ENCODE data around the gene KRTAP10-5.

DNA sequence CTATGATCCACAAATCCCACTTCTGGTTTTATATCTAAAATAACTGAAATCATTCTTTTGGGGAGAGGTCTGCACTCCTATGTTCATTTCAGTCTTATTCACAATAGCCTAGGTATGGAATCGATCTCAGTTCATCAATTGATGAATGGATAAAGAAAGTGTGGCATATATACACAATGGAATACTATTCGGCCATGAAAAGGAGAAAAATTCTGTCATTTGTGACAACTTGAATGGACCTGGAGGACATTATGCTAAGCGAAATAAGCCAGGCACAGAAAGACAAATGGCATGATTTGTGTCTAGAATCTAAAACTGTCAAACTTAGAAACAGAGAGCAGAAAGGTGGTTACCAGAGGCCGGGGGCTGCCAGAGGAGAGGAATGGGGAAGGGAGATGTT, 26.1 kb upstream of the KRTAP10-5 start:
- TF ChIP-seq YY1 (IDR thresholded peaks at IDR 0.05; ENCODE audit: extremely low read depth, insufficient replicate concordance, low read depth, low read length) (no peak), CEBPB (IDR thresholded peaks at IDR 0.05; ENCODE audit: low read depth) (no peak), EZH2 (IDR thresholded peaks at IDR 0.05) (no peak), POLR2AphosphoS5 (IDR thresholded peaks at IDR 0.05; ENCODE audit: low read depth, low read length) (no peak), JUND (IDR thresholded peaks at IDR 0.05) (no peak)
- TF ChIP-seq, protein P1, sequence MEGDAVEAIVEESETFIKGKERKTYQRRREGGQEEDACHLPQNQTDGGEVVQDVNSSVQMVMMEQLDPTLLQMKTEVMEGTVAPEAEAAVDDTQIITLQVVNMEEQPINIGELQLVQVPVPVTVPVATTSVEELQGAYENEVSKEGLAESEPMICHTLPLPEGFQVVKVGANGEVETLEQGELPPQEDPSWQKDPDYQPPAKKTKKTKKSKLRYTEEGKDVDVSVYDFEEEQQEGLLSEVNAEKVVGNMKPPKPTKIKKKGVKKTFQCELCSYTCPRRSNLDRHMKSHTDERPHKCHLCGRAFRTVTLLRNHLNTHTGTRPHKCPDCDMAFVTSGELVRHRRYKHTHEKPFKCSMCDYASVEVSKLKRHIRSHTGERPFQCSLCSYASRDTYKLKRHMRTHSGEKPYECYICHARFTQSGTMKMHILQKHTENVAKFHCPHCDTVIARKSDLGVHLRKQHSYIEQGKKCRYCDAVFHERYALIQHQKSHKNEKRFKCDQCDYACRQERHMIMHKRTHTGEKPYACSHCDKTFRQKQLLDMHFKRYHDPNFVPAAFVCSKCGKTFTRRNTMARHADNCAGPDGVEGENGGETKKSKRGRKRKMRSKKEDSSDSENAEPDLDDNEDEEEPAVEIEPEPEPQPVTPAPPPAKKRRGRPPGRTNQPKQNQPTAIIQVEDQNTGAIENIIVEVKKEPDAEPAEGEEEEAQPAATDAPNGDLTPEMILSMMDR (IDR thresholded peaks at IDR 0.05 in 2 of 3, conservative IDR thresholded peaks at IDR 0.05 in 1 of 3; ENCODE audit: borderline replicate concordance in 1 of 3, insufficient read depth in 1 of 3, low read depth in 2 of 3, low read length in 2 of 3) = no peak
- TF ChIP-seq, protein P2, sequence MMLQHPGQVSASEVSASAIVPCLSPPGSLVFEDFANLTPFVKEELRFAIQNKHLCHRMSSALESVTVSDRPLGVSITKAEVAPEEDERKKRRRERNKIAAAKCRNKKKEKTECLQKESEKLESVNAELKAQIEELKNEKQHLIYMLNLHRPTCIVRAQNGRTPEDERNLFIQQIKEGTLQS (IDR thresholded peaks at IDR 0.05) = no peak
- TF ChIP-seq, protein P3, sequence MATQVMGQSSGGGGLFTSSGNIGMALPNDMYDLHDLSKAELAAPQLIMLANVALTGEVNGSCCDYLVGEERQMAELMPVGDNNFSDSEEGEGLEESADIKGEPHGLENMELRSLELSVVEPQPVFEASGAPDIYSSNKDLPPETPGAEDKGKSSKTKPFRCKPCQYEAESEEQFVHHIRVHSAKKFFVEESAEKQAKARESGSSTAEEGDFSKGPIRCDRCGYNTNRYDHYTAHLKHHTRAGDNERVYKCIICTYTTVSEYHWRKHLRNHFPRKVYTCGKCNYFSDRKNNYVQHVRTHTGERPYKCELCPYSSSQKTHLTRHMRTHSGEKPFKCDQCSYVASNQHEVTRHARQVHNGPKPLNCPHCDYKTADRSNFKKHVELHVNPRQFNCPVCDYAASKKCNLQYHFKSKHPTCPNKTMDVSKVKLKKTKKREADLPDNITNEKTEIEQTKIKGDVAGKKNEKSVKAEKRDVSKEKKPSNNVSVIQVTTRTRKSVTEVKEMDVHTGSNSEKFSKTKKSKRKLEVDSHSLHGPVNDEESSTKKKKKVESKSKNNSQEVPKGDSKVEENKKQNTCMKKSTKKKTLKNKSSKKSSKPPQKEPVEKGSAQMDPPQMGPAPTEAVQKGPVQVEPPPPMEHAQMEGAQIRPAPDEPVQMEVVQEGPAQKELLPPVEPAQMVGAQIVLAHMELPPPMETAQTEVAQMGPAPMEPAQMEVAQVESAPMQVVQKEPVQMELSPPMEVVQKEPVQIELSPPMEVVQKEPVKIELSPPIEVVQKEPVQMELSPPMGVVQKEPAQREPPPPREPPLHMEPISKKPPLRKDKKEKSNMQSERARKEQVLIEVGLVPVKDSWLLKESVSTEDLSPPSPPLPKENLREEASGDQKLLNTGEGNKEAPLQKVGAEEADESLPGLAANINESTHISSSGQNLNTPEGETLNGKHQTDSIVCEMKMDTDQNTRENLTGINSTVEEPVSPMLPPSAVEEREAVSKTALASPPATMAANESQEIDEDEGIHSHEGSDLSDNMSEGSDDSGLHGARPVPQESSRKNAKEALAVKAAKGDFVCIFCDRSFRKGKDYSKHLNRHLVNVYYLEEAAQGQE (IDR thresholded peaks at IDR 0.05; ENCODE audit: low read depth) = no peak
